ENCODE data around the gene RBM3. TPM values are rescaled to one million over a fixed set of nuclear protein-coding genes. Genes with fewer than 3 reads are reported as not detected.

Gene RBM3
- total RNA-seq, 1 experiment from 2014 or later: 264 TPM

DNA sequence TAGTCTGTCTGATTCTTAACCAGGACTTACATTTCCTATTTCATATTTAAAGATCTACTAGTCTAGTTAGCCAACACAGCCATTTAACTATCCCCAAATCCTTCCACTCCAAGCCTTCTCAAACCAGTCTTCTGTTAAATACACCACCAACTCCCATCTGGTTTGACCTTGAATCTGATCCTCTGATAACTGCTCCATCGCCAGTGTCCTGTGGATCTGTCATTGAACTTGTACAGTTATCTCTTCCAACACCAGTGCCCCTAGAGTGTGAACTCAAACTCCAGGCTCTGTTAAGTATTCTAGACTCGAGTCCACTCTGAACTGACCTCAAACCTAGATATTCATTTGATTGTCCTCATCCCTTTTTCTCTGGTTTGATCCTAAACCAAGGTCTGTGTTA is 37.4 kb downstream of the RBM3 start:
- no peaks in the 10 kb centered on the region for H3K27me3 Mint-ChIP-seq (ENCODE audit: insufficient read depth, unreplicated experiment)
- ChIA-PET POLR2A (no interaction called here), CTCF (no interaction called here)
- Histone ChIP-seq H3K36me3 (ENCODE audit: control insufficient read depth, insufficient read depth, low read length) (no peaks in the 10 kb centered on the region), H3K27me3 (replicated peaks; ENCODE audit: control insufficient read depth, insufficient read depth, low read length) (no peaks in the 10 kb centered on the region), H3K4me1 (no peaks in the 10 kb centered on the region), H3K4me3 (ENCODE audit: low read depth, low read length) (no peak overlapping the region), H3K9me3 (no peaks in the 10 kb centered on the region)
- intact Hi-C loops (cut with micrococcal nuclease; ENCODE audit: unreplicated experiment): no loop called here
- no peak overlapping the region for H3K27ac Mint-ChIP-seq (ENCODE audit: unreplicated experiment)
- no peak overlapping the region for H3K4me3 Mint-ChIP-seq (ENCODE audit: unreplicated experiment)
- TF ChIP-seq, protein P1, sequence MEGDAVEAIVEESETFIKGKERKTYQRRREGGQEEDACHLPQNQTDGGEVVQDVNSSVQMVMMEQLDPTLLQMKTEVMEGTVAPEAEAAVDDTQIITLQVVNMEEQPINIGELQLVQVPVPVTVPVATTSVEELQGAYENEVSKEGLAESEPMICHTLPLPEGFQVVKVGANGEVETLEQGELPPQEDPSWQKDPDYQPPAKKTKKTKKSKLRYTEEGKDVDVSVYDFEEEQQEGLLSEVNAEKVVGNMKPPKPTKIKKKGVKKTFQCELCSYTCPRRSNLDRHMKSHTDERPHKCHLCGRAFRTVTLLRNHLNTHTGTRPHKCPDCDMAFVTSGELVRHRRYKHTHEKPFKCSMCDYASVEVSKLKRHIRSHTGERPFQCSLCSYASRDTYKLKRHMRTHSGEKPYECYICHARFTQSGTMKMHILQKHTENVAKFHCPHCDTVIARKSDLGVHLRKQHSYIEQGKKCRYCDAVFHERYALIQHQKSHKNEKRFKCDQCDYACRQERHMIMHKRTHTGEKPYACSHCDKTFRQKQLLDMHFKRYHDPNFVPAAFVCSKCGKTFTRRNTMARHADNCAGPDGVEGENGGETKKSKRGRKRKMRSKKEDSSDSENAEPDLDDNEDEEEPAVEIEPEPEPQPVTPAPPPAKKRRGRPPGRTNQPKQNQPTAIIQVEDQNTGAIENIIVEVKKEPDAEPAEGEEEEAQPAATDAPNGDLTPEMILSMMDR (IDR thresholded peaks at IDR 0.05; ENCODE audit: insufficient read depth in 1 of 2, low read depth in 1 of 2, low read length in 1 of 2, severe bottlenecking in 1 of 2, unreplicated experiment in 1 of 2): no peak
- no peaks in the 10 kb centered on the region for H3K4me1 Mint-ChIP-seq (ENCODE audit: low read depth, unreplicated experiment)
- DNase-seq: no peak
- no peaks in the 10 kb centered on the region for H3K36me3 Mint-ChIP-seq (ENCODE audit: insufficient read depth, unreplicated experiment)
- H3K9me3 Mint-ChIP-seq (ENCODE audit: unreplicated experiment): no peaks in the 10 kb centered on the region
- no TSS peak for BruUV-seq (replicated peaks)

DNA sequence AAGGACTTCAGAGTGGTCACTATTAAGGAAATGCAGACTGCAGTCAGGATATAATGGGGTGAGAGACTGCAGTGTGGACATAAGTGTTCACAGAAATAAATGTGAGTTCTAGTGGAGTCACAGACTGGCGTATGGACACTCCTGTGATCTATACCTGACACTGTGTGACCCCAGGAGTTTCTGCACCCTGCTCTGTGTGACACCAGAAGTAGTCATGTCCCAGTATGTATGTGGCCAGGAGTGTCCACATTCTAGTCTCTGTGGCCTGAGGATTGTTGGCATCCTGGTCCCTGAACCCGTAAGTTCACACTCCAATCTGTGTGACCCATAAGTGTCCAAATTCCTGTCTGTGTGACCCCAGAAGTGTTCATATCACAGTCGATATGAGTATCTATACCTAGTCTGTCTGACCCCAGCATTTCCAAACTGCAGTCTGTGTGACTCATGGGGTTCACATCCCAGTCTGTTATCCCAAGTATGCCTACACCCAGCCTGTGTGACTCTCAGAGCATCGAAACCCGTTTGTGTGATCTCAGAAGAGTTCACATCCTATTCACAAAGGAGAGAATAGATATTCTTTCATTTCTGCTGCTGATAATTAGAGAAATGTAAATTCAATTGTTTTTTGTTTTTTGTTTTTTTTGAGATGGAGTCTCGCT is 39.3 kb downstream of the RBM3 start:
- ChIA-PET CTCF (no interaction called here), POLR2A (no interaction called here)
- H3K36me3 ChIP-seq (ENCODE audit: control insufficient read depth, insufficient read depth, low read length): no peaks in the 10 kb centered on the region
- H3K9me3 Mint-ChIP-seq (ENCODE audit: unreplicated experiment): no peaks in the 10 kb centered on the region
- no peak overlapping the region for H3K4me3 Mint-ChIP-seq (ENCODE audit: unreplicated experiment)
- no peaks in the 10 kb centered on the region for H3K9me3 ChIP-seq
- DNase-seq: no peak
- no peak overlapping the region for H3K4me3 ChIP-seq (ENCODE audit: low read depth, low read length)
- H3K27ac Mint-ChIP-seq (ENCODE audit: unreplicated experiment): no peak overlapping the region
- no peaks in the 10 kb centered on the region for H3K4me1 ChIP-seq
- H3K27me3 Mint-ChIP-seq (ENCODE audit: insufficient read depth, unreplicated experiment): no peaks in the 10 kb centered on the region
- TF ChIP-seq, protein P1 (IDR thresholded peaks at IDR 0.05; ENCODE audit: insufficient read depth in 1 of 2, low read depth in 1 of 2, low read length in 1 of 2, severe bottlenecking in 1 of 2, unreplicated experiment in 1 of 2): no peak
- no peaks in the 10 kb centered on the region for H3K36me3 Mint-ChIP-seq (ENCODE audit: insufficient read depth, unreplicated experiment)
- H3K4me1 Mint-ChIP-seq (ENCODE audit: low read depth, unreplicated experiment): no peaks in the 10 kb centered on the region
- intact Hi-C loops (cut with micrococcal nuclease; ENCODE audit: unreplicated experiment): no loop called here
- no peaks in the 10 kb centered on the region for H3K27me3 ChIP-seq (replicated peaks; ENCODE audit: control insufficient read depth, insufficient read depth, low read length)
- BruUV-seq (replicated peaks): no TSS peak

DNA sequence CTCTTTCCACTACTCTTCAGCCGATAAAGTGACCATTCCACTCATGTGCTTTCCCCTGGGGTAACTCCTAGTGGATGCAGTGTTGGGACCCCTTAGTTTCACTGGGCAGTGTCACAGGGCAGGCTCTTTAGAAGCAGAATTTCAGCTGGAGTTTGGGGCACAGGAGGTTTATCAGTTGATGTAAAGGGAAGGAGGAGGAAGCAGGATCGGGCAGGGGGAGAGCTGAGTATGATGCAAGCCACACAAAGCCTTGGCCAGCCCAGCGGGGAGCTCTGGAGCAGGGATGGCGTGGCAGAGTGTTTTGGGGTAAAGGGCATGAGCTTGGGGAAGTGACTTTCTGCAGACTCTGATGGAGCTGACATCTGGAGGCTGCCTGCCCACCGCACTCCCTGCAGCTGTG is 42.3 kb downstream of the RBM3 start:
- no TSS peak for BruUV-seq (replicated peaks)
- TF ChIP-seq, protein P1 (IDR thresholded peaks at IDR 0.05; ENCODE audit: insufficient read depth in 1 of 2, low read depth in 1 of 2, low read length in 1 of 2, severe bottlenecking in 1 of 2, unreplicated experiment in 1 of 2): no peak
- intact Hi-C loops (cut with micrococcal nuclease; ENCODE audit: unreplicated experiment): no loop called here
- Mint-ChIP-seq H3K4me1 (ENCODE audit: low read depth, unreplicated experiment) (no peaks in the 10 kb centered on the region), H3K27me3 (ENCODE audit: insufficient read depth, unreplicated experiment) (no peaks in the 10 kb centered on the region), H3K27ac (ENCODE audit: unreplicated experiment) (no peak overlapping the region), H3K9me3 (ENCODE audit: unreplicated experiment) (no peaks in the 10 kb centered on the region), H3K36me3 (ENCODE audit: insufficient read depth, unreplicated experiment) (no peaks in the 10 kb centered on the region), H3K4me3 (ENCODE audit: unreplicated experiment) (no peak overlapping the region)
- Histone ChIP-seq H3K4me3 (ENCODE audit: low read depth, low read length) (no peak overlapping the region), H3K27me3 (replicated peaks; ENCODE audit: control insufficient read depth, insufficient read depth, low read length) (no peaks in the 10 kb centered on the region), H3K36me3 (ENCODE audit: control insufficient read depth, insufficient read depth, low read length) (no peaks in the 10 kb centered on the region), H3K4me1 (no peaks in the 10 kb centered on the region), H3K9me3 (no peaks in the 10 kb centered on the region)
- CTCF ChIA-PET: interaction anchor here (0.5 kb wide), 1 partner anchor 28 kb away, joined by 3 read pairs; no protein-coding TSS in a partner anchor
- POLR2A ChIA-PET: no interaction called here
- no peak for DNase-seq
